HG03039 (cell line): Measurements from ENCODE around the gene IL21R.
A peak's percentile ranks its signal among the peaks of the same experiment; 100 is the strongest.
"Not testable (repeated sequence)": the region's sequence is repeated elsewhere in the genome, so short reads cannot be mapped to it uniquely, and the experiment has no call there.

Experiments used
- ATAC-seq: cut with Tn5 transposase; IDR thresholded peaks from one replicate; pipeline ENCODE4 v1.9.1; 2021; ENCODE audit warnings: mild to moderate bottlenecking, moderate library complexity; ENCODE audit not compliant: unreplicated experiment

The IL21R gene

DNA sequence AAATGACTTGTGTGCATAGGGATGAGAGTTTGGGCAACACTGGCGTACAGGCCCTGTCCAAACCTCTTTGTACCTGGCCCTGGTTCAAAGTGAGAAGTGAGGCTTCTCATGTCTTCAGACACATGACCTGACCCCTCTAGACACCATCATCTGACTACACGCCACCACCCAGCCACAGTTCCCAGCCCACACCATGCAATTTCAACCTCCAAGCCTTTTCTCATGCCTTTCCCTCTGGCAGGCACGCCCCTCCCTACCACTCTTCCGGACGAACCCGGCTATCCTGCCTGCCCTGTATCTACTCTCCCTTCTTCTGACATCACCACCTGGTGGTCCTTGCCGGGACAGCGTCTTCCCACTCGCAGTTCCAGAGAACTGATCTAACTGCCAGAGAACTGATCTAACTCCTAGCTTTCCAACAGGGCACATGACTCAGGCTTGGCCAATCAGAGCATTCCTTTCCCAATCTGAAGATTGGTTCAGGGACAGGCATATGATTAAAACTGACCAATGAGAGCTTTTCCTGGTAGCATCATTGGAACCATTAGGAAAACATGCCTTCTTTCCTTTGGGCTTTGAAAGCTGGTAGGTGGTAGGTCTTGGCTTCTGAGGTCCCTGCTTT, 27.1 kb upstream of the IL21R start:
- ATAC-seq, result peak; percentile 45

DNA sequence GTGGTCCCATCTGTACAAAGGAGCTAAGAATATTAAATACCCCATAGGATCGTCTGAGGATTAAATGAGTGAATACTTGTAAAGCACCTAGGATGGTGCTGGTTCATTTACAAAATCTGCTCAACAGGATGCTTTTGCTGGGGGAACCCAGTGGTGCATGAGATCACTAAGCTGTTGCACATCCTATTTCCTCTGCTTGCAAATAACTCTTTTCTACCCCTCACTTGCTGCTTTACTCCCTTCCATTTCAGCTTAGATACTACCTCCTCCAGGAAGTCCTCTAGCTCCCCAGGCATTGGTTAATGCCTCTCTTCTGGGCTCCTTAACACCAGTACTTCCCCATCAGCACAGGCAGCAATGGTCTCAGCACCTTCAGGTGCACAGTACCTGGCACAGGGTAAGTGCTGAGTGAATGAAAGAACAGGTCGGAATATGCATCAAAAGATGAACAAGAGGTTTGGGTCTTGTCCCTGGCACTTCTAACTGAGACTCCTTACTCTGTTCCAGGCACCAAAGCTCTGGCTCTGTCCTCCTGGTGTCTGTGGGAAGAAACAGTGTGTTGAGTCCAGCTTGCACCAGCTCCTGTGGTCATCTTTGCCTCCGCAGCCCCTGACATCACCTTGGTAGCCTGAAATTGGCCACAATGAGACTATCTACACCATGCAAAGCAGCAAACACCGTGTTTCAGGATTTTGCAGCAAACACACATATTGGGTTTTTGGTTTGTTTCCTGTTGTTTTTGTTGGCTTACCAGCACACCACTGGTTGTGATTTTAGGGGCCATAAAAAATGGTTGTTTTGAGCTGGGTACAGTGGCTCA, 24.1 kb upstream of the IL21R start:
- no peak for ATAC-seq

DNA sequence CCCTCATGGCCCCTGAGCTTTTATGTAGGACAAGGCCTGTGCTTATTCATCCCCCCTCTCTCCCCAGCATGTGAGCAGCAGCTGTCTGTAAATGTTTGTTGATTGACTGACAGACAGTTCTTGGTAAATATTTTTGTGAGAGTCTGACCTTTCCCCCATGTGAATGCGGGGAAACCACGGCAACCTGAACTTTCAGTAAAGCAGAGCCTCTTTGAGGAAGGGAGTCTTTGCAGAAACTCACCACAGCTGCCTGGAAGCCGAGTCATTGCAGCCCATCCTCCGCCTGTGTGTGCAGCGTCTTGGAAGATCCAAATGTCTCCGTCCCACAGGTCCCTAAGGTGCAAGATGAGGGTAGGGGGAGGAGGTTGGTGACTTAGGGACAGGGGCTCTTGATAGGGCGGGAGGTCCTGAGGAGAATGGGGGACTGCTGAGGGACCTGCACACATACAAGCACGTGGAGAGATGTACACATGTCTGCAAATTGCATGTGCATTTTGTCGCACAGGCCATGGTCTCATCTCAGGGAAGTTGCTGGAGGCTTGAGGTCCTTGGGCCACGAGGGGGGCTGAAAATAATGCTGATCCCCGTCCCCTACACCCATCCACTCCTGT, 23.0 kb upstream of the IL21R start:
- ATAC-seq, result no peak

DNA sequence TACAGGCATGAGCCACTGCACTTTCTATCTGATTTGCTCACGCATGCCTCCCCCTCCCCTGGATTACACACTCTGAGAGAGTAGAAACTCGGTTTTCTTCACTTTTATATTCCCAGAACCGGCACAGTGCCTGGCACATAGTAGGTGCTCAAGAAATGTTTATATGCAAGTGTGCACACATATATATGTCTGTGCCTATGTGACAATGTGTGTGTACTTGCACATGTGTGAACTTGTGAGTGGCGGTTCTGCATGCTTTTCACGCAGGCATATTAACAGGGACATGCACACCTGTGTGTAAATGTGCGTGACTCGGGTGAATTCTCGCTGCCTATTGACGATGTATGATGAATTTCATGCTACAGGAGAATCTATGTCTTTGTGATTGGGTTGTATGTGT, 22.1 kb upstream of the IL21R start:
- ATAC-seq, result no peak

DNA sequence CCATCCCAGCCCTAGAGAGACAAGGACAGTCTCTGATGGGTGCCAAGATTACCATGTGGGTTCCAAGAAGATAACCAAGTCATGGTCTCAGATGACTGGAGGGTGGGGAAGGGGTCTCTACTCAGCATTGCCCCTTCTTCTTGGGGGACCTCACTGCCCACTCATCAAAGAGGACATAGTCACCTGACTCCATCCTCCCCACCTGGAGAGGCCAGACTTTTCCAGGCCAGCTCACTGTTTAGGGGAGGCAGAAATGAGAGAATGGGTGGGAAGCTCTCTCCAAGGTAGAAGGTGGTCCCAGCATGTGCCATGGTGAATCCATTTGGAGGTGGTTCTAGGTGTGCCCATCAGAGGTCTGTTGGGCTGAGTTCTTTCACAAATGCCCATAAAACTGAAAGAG, 20.7 kb upstream of the IL21R start:
- ATAC-seq, result no peak

DNA sequence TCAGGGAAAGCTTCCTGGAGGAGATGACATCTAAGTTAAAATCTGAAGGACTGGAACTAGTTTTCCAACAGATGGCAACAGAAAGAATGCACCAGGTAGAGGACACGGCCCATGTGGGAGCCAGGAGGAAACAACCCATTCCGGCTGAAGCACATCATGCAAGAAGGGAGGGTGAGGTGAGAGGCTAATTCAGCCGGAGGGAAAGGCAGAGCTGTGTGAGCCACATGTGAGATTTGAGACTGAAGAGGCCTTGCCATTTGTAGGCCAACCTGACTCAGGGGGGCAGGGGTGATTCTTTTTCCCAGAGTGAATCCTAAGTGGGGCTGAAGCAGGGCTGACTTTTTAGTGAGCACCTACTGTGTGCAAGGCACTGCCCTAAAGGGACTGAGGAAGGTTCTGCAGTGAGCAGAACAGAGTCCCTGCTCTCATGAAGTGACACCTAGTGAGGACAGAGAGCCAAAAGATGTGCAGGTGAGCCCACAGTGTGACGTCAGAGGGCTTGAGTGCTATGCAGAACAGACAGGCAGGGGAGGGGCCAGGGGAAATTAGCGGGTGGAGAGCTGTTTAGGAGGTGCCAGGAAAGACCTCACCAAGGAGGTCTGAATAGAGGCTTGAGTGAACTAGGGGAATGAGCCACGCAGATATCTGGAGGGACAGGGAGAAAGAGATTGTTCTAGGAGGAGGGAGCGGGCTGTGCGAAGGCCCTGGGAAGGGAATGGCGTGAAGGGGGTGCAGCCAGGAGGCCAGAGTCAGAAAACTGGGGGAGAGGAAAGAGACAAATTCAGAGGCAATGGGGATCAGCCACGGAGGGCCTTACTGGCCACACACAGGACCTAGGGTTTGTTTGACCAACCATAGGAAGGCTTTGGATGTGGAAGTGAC, 19.8 kb upstream of the IL21R start:
- no peak for ATAC-seq

DNA sequence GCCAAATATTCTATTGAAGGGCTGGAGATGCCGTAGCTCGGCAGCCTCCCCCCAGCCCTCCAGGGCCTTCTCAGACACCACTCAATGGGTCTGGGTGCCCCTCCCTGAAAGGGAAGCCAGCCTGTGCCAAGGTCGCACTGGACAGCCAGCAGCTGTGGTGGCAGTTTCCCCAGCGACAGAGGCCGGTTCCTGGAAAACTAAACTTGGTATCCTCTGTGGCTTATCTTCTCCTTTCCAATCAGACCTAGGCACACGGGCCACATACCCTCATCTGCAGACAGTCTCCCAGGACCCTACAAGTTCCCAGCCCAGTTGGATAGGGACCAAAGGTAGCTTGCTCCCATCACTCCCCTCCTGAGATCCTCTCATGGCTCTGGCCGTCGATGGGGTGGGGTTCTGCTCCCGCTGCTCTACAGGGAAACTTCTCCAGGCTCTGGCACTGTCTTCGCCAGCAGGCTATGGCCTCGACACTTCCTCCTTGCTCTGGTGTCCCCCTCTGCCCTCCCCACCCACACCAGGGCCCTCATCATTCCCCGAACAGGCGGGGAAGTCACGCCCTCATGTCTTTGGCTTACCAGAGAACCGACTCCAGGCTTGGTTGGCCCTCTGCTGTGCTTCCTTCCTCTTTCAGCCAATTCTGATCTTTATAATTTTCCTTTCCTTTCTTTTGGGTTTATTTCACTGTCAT, 18.3 kb upstream of the IL21R start:
- ATAC-seq, result no peak

DNA sequence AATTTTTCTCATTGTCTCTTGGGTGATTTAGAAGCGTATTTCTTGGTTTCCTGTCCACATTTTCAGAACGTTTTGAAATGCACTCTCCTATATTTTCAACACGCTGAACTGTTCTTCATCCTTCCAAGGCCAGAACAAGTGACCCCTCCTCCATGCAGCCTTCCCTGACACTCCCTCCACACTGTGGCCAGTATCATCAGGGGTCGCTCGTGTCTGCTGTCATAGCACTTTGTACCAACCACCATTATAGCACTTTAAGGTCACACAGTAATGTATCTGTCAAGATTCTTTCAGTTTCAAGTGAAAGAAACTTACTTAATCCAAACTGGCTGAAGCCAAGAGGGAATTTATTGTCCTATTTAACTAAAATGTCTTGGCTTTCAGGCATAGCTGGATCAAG, 17.5 kb upstream of the IL21R start:
- no peak for ATAC-seq

DNA sequence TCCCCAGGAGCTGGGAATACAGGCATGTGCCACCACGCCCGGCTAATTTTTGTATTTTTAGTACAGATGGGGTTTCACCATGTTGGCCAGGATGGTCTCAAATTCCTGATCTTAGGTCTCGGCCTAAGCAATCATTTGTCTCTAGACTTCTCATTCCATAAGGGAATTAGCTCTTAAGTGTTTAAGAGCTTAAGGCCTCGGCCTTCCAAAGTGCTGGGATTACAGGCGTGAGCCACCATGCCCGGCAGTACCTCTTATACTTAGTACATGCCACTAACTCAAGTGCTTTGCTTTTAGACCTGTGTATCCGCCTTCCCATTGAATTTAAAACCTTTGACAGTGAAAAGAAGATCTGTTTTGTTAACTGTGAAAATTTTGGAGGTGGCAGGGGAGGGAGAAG, 16.6 kb upstream of the IL21R start:
- no peak for ATAC-seq

DNA sequence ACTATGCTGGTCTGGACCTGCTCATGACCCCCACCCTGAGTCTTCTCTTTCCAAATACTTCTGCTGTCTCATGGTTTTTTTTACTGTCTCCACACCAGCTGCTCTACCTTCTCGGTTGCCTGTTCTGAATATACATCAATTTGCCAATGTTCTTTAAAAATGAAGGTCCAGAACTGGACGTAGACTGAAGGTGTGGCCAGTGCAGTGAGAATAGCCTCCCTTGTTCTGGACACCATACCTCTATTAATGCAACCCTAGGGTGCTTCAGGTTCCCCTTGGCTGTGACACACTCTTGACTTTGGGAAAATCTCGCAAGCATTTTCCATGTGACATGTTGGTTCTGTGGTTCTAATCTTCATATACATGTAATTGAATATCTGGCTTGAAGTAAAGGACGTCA, 15.3 kb upstream of the IL21R start:
- ATAC-seq, result no peak

DNA sequence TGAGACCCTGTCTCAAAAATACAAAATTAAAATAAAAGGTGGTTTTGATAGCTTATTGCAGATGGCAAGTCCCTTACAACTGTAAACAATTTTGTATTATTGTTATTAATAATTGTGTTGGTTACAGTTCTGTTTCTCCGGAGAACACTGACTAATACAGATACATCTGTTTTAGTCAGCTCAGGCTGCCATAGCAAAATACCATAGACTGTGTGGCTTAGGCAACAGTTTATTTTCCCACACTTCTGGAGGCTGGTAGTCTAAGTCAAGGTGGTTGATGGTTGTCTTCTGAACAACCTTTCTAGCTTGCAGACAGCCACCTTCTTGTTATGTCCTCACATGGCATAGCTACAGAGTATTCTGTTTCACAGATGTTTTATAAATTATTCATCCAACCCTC, 14.2 kb upstream of the IL21R start:
- ATAC-seq, result peak; percentile 72

DNA sequence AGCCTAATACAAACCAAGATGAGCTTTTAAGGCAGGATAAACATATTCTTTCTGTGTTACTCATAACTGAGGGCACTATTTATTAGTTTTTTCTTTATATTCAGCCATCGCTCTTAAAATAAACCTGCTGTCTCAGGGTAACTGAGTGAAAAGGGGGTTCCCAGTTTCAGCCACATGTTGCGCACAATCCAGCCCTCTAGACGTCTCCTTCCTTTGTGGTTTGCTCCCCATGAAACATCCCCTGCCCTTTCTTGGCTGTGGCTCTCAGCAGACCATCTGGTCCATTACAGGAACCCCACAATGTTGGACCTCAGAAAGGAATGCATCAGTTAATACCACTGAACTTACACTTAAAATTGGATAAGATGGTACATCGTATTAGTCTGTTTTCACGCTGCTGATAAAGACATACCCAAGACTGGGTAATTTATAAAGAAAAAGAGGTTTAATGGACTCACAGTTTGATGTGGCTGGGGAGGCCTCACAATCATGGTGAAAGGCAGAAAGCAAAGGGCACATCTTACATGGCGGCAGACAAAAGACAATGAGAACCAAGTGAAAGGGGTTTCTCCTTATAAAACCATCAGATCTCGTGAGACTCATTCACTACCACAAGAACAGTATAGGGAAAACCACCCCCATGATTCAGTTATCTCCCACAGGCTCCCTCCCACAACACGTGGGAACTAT, 12.6 kb upstream of the IL21R start:
- no peak for ATAC-seq

DNA sequence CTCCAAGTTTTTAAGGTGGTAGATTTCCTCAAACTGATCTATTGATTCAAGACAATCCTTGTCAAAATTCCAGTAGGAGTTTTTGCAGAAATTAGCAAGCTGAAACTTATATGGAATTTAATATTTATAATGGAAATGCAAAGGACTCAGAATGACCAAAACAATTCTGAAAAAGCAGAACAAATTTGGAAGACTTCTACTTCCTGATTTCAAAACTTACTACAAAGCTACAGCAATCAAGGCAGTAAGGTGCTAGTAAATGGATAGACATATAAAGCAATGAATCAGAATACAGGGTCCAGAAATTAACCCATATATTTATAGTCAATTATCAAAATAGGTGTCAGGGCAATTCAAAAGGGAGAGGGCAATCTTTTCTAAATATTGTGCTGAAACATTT, 11.8 kb upstream of the IL21R start:
- ATAC-seq, result no peak

DNA sequence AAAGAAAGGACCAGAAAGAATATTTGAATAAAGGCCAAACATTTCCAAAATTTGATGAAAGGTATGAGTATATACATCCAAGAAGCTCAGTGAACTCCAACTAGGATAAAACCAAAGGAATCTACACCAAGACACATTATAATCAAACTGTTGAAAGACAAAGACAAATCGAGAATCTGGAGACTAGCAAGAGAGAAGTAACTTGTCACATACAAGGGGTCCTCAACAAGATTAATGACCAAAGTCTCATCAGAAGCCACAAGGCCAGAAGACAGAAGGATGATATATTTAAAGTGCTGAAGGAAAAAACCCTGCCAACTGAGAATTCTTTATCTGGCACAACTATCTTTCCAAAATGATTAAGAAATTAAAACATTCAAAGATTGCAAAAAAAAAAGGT, 9.3 kb upstream of the IL21R start:
- ATAC-seq, result no peak

DNA sequence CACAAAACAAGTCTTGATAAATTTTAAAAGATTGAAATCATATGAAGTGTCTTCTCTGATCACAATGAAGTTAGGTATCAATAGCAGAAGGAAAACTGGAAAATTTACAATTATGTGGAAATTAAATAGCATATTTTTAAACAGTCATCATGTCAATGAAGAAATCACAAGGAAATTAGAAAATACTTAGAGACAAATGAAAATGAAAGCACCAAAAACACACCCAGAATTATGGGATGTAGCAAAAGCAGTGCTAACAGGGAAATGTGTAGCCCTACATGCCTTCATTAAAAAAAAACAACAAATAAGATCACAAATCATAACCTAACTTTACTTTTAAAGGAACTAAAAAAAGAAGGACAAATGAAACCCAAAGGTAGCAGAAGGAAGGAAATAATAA, 7.5 kb upstream of the IL21R start:
- ATAC-seq, result no peak

DNA sequence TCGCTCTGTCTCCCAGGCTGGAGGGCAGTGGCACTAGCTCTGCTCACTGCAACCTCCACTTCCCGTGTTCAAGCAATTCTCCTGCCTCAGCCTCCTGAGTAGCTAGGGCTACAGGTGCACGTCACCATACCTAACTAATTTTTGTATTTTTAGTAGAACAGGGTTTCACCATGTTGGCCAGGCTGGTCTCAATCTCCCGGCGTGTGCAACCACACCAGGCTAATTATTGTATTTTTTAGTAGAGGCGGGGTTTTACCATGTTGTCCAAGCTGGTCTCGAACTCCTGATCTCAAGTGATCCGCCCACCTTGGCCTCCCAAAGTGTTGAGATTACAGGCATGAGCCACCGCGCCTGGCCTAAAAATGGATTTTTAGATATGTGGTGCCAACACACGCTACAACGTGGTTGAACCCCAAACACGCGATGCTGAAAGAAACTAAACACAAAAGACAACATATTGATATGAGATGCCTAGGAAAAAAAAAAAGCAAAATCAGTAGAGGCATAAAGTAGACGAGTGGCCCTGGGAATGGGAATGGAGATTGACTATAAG, 3.6 kb upstream of the IL21R start:
- not testable (repeated sequence) for ATAC-seq

DNA sequence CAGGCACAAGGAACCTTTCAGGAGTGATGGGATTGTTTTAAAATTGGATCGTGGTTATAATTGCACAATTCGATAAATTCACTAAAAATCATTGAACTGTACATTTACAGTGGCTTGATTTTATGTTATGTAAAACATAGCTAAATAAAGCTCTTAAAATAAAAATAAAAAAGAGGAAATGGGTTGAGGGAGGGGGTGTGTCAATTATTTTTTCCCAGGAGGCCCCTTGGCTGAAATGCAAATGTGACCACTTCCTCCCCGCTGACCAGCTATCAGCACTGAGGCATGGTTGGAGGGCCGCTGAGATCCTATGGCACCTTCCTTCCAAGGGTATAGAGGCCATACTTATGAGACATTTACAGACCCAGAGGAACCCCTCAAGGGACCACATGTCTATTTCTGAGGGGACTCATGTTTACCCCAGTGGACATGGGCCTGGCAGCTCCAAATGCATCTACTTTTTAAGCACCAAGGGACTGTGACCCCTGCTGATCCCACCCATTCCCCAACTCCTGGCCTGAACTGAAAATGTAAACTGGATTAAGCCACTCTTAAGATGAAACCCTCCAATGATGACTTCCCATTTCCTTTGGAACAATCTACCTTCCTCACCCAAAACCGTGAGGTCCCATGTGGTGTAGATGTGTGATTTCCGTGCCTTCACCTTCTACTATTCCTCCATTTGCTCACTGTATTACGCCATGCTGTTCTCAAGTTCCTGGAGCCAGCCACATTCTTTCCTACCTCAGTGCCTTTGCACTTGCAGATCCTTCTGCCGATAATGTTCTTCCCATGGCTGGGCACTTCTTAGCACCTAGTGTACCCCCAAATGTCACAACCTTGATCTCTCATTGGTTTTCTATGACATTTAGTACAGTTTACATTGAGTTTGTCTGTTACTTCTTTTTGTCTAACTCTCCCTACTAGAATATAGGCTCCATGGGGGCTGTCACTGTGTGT, 2.8 kb upstream of the IL21R start:
- no peak for ATAC-seq

DNA sequence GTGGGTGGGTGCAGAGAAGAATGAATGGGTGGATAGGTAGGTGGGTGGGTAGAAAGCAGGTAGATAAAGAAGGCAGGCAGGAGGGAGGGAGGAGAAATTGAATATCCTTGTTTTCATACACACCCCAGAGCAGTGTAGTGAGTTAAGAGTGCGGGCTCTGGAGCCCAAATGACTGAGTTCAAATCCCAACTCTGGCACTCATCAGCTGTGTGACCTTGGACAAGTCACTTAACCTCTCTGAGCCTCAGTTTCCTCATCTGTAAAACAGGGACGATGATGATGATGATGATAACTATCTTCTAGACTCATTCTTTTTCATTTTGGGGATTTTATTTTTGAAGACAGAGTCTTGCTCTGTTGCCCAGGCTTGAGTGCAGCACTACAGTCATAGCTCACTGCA, 2.0 kb upstream of the IL21R start:
- no peak for ATAC-seq
